ENCODE data around the gene IREB2.

DNA sequence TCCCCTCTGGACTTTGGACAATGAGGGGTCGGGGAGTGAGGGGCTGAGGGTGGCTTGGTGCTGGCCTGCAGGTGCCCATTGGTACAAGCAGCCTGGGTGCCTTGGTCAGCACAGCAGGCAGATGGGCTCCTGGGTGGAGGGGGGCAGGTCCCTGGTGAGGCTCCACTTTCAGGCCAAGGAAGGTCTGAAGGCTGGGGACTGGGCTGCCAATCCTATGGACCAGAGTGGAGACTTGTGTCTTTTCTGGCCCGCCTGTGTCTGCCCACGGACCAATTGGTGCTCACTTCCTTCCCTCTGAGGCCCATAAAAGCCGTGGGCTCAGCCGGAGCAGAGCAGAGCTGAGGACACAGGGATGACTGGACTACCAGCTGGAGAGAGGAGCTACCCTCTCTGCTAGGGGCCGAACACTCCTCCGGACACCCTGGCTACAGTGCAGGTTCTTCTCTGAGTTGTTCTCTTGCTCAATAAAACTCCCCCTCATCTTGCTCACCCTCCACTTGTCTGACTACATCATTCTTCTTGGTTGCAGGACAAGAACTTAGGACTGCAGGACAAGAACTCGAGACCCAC is 31.9 kb upstream of the IREB2 start:
- TF ChIP-seq YY1 (IDR thresholded peaks at IDR 0.05; ENCODE audit: insufficient read depth, insufficient read length) (no peak), SUZ12 (IDR thresholded peaks at IDR 0.05; ENCODE audit: extremely low read depth, insufficient read depth, insufficient read length) (no peak)

All from NT2/D1 (cell line).